Stimulated activated CD4-positive, alpha-beta T cell treated with anti-CD3 and anti-CD28 coated beads, TNF-alpha, amount 100 ng/mL, for 4 hours (primary cell): ENCODE results near the gene SCGN.

Source experiments
- DNase-seq, 3 experiments: peaks; one replicate each; pipeline ENCODE4 v3.0.0-alpha.2; 2020; ENCODE audit warnings: low read depth in 3 of 3

The SCGN gene

GRCh38 chr6:25640446-25640845 lies 11.6 kb upstream of the SCGN start:
- no peak for DNase-seq

GRCh38 chr6:25640891-25641290 lies 11.1 kb upstream of the SCGN start:
- no peak for DNase-seq

DNA sequence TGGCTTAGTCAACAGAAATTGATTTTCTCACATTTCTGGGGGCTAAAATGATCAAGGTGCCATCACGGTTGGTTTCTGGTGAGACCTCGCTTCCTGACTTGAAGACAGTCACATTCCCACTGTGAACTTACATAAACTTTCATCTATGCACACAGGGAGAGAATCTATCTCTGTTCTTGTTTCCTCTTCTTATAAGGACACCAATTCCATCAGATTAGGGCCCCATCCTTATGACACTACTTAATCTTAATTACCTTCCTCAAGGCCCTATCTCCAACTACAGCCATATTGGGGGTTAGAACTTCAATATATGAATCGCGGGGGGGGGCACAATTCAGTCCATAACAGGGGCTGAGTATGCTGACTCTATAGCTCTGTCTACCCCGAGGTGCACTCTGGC lies 10.6 kb upstream of the SCGN start:
- no peak for DNase-seq

DNA sequence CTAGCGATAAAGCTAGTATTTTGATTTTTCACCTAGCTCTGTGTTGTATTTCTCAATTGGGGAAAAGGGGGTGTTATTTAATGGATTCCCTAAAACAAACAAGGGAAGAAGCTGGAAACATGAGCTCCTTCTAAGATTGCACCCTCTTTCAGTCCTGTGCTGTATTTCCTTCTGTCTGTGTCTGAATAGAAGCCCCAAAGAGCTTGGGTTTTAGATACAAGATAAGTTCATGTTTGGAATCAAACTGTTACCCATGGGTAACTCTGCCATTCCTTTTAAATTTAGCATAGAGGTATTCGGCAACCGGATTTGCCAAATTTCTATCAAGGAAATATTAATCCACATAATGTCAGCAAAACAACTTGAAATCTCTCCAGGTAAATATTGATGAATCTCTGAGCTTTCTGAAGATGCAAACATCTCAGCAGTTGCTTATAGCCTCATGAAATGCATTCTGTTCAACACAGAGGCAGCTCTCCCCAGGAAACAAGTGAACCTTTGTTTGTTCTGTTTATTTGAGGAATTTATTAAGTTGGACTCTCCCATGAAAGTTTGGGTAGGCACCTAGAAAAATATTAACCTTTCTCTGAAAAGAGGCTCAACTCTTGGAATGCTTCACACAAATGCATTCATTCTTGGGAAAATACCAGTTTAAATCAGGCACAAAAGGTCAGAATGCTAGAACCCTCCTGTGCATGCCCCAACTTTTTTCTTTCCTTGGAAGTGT lies 9.9 kb upstream of the SCGN start:
- no peak for DNase-seq

- no peak for DNase-seq
Measured at GRCh38 chr6:25642667-25643328, 9.2 kb upstream of the SCGN start.

GRCh38 chr6:25645916-25646315 lies 6.1 kb upstream of the SCGN start:
- no peak for DNase-seq

- no peak for DNase-seq
Measured at GRCh38 chr6:25649611-25650010, 2.4 kb upstream of the SCGN start.

- no peak for DNase-seq
Measured at GRCh38 chr6:25655723-25656122, 3.7 kb downstream of the SCGN start.

GRCh38 chr6:25659633-25660368 lies 7.8 kb downstream of the SCGN start:
- no peak for DNase-seq

DNA sequence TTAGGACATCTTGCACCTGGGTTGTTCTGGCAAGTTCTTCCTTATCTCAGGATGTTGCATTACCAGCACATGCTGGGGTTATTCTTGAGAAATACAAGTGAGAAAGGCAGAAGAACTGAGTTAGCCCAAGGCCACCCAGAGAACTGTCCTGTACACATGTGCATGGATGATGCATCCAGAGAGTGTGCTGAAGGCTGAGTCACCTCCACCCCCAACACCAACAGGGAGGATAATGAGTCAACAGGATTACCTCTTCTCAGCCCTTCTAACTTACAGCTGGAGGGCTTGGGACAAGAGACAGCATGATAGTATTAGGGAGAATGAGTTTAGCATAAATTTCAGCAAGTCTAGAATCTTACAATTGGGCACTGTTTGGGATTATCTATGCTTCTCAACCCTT lies 8.5 kb downstream of the SCGN start:
- no peak for DNase-seq

DNA sequence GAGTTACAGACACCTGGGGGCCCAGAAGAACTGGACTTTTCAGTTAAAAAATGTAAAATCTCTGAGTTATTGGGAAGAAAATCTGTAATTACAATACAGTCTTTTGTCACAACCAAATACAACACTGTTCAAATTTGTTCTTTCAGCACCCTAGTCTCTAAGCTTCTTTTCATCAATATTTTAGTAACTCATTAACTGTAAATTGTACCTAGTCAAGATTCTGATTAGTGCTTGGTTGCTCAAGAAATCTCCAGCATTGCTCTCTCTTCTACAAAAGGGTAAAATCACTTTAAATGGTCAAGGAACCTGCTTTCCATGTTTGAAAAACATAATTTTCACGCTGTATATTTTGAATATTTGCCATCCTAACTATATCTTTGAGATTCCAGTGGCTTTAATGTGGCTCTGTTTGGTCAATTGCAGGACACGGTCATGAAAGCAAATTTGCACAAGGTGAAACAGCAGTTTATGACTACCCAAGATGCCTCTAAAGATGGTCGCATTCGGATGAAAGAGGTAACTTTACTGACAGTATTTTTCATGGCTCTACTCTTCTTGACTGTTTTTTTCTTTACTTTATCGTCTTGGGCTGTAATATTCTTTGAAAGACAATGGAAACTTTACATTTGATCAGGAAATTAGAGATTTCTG lies 9.2 kb downstream of the SCGN start:
- no peak for DNase-seq

- no peak for DNase-seq
Measured at GRCh38 chr6:25665455-25665854, 13.4 kb downstream of the SCGN start.

DNA sequence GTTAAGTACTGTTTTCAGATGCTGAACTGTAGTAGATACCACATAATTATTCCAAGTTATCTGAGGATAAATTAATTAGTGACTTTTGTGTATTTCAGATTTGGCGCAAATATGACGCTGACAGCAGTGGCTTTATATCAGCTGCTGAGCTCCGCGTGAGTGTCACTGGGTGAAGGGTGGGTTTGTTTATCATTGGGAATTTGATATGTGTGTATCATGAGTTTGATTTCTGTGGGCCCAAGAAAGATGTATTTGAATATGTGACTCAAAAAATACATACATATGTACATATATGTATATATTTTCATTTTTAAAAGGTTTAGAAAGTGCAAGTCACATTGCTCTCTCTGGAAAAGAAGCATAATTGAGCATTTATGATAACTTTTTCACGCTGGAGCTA lies 17.4 kb downstream of the SCGN start:
- DNase-seq, result no peak

DNA sequence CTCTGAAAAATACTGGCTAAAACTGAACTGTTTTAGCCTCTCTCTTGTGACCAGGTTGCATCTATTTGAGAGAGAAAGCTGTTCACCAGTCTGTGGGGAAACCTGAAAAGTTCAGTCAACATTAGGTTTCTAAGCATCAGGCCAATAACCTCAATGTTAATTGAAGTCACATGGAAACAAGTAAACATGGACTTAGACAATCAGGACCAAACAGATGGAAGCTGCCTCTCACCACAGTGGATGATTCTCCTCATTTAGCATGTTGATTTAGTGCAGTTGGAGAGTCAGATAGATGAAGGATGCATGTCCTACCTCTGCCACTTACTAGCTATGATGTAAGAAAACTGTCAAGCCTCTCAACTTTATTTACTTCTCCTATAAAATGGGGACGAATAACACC lies 18.2 kb downstream of the SCGN start:
- no peak for DNase-seq

- no peak for DNase-seq
Measured at GRCh38 chr6:25670793-25671513, 18.9 kb downstream of the SCGN start.

GRCh38 chr6:25671652-25672051 lies 19.6 kb downstream of the SCGN start:
- DNase-seq, result no peak

DNA sequence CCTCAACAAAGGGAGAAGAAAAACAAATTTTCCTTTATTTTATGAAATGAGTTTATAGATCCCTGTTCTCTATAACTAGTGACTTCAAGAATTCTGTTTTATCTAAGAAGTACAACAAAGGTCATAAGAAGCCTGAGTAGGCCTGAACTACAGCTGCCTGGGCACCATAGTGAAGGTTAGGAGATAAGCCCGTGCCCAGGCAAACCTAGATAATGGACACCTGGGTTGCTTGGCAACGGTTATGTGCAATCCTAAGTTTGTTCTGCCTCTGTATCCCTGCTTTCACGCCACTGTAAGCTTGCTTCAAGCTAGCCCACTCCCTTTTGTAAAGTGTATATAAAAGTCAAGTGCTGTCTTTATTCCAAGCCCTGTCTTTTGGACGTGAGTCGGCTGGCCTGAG lies 23.2 kb downstream of the SCGN start:
- DNase-seq, result no peak

- no peak for DNase-seq
Measured at GRCh38 chr6:25676775-25677174, 24.8 kb downstream of the SCGN start.

- no peak for DNase-seq
Measured at GRCh38 chr6:25681848-25682247, 29.8 kb downstream of the SCGN start.

- DNase-seq, result no peak
Measured at GRCh38 chr6:25682324-25682723, 30.3 kb downstream of the SCGN start.

DNA sequence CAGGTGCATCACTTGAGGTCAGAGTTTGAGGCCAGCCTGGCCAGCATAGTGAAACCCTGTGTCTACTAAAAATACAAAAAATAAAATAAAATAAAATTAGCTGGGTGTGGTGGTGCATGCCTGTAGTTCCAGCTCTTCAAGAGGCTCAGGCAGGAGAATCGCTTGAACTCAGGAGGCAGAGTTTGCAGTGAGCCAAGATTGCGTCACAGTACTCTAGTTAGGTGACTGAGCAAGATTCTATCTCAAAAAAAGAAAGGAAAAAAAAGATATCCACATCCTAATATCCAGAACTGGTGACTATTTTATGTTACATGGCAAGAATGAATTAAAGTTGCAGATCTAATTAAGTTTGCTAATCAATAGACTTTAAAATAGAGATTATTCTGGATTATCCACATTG lies 32.5 kb downstream of the SCGN start:
- DNase-seq, result no peak

GRCh38 chr6:25685251-25685650 lies 33.2 kb downstream of the SCGN start:
- no peak for DNase-seq
